Adrenal gland (tissue), 12 donors: ENCODE results near the gene SCYGR4. TPM values are rescaled to one million over a fixed set of nuclear protein-coding genes. Genes with fewer than 3 reads are reported as not detected.

Experiments
- DNase-seq, 7 donors: peaks; one replicate each; pipeline ENCODE4 v3.0.0-alpha.2; 2019 to 2020
- H3K27ac ChIP-seq, 5 donors: fragments of 200-600 bp; sonication (generic) in 4 of 5; 1 replicate in 3 of 5; 2 replicates in 2 of 5; pipeline versions ENCODE4 v1.5.1 to v1.8.0; 2016 to 2020; ENCODE audit warnings: mild to moderate bottlenecking in 1 of 5
- H3K27me3 ChIP-seq: fragments of 200-600 bp; 2 replicates; pipeline ENCODE4 v1.8.0; 2021
- H3K36me3 ChIP-seq, 2 donors: fragments of 200-600 bp; replicated peaks in 1 of 2; 1 replicate in 1 of 2; 2 replicates in 1 of 2; pipeline versions ENCODE4 v1.5.1 to v1.8.0; 2018 to 2022
- H3K4me1 ChIP-seq, 2 donors: fragments of 200-600 bp; replicated peaks in 1 of 2; 1 replicate in 1 of 2; 2 replicates in 1 of 2; pipeline versions ENCODE4 v1.5.1 to v1.8.0; 2018 to 2021
- H3K4me3 ChIP-seq, 4 donors: fragments of 200-600 bp; sonication (generic) in 3 of 4; one replicate each; pipeline ENCODE4 v1.5.1; 2016 to 2018
- H3K9me3 ChIP-seq, 3 donors: fragments of 200-600 bp; sonication (generic) in 1 of 3; replicated peaks in 1 of 3; 1 replicate in 2 of 3; 2 replicates in 1 of 3; pipeline versions ENCODE4 v1.5.1 to v1.8.0; 2016 to 2021
- CTCF ChIP-seq, 6 experiments: fragments of 450-650 bp in 4 of 6; fragments of 200-600 bp in 2 of 6; sonication (generic) in 1 of 6; IDR thresholded peaks; 1 replicate in 5 of 6; 2 replicates in 1 of 6; pipeline versions ENCODE4 v1.5.1 to v1.8.0; 2016 to 2021; ENCODE audit warnings: antibody characterized with exemption in 6 of 6, mild to moderate bottlenecking in 2 of 6, moderate library complexity in 1 of 6
- POLR2A ChIP-seq, 2 donors: fragments of 450-650 bp; IDR thresholded peaks; one replicate each; pipeline ENCODE4 v1.6.1; 2017; ENCODE audit warnings: antibody characterized with exemption in 2 of 2, mild to moderate bottlenecking in 2 of 2, moderate library complexity in 1 of 2
- WGBS, 4 donors: extraction: QIAGEN DNeasy Blood & Tissue Kit in 2 of 4; methylation state at CpG; one replicate each; pipeline versions ENCODE4 v1.1.5 to v1.1.7; 2013 to 2017; 5-methylcytosine and 5-hydroxymethylcytosine counted together
- intact Hi-C, 2 donors: fragments of 100-400 bp; cut with DNase I; formaldehyde crosslinking; loops; one replicate each; pipeline versions ENCODE4 v1.14.1 to v1.15.0; 2022 to 2023
- polyA plus RNA-seq, 3 donors: library from polyadenylated mRNA; stranded (reverse); fragments of 200-250 nt in 2 of 3; fragments of 350-450 nt in 1 of 3; fragmentation: Illumina TruSeq in 1 of 3; extraction: RNeasy Lipid Tissue Mini Kit (QIAGEN cat#74804) in 1 of 3; gene quantifications; one replicate each; pipeline ENCODE4 v1.2.3, GENCODE V29; 2013 to 2014
- total RNA-seq, 9 donors: library from RNA; depleted of rRNA in 4 of 9; stranded (reverse); fragments of >200 nt in 4 of 9; fragments of 120-200 nt in 1 of 9; fragmentation: NEBNext Ultra II Directional in 1 of 9; extraction: Animal tissue kit (Norgen Biotek cat#: 25700) in 1 of 9; gene quantifications; one replicate each; pipeline versions ENCODE4 v1.1.0 to v1.2.4, GENCODE V29; 2013 to 2023
- donor health status: healthy with polysubstance abuse.
- donor health status: Bipolar disorder and iron deficiency.
- donor health status: DM: yes; HTN: yes; CAD: no.
- donor health status: DM: no; HTN: no; CAD: no.
- donor health status: DM: no; HTN: no; CAD: no.
- donor health status: DM: yes; HTN: yes; CAD: no.

Gene SCYGR4
- total and polyA plus RNA-seq, 12 donors = not detected

DNA sequence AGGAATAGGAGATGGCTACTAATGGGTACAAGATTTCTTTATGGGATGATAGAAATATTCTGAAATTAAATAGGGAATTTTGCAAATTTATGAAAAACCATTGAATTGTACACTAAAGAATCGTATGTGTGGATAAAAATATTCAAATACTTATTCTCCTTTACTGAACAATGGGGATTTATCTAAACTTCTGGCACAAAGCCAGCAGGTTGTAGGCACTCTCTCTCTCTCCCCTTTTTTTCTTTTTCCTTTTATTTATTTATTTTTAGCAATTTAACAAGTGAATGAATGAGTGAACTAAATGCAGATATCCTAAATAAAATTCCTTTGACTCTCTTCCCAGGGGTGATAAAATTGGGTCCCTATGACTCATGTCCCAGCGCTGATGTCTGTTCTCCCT is 40.5 kb upstream of the SCYGR4 start:
- TF ChIP-seq CTCF (IDR thresholded peaks at IDR 0.05) (no peak), POLR2A (IDR thresholded peaks at IDR 0.05) (no peak)
- WGBS, 4 donors = 65 to 72% (median 70%) methylated on average over 2 of the region's 2 CpGs
- Histone ChIP-seq H3K4me1 (no peaks in the 10 kb centered on the region), H3K9me3 (no peaks in the 10 kb centered on the region), H3K4me3 (no peak overlapping the region), H3K27me3 (no peaks in the 10 kb centered on the region), H3K27ac (no peak overlapping the region), H3K36me3 (no peaks in the 10 kb centered on the region)
- DNase-seq = no peak
- intact Hi-C loops = no loop called here

- H3K36me3 ChIP-seq = no peaks in the 10 kb centered on the region
- TF ChIP-seq POLR2A (IDR thresholded peaks at IDR 0.05) (no peak), CTCF (IDR thresholded peaks at IDR 0.05) (no peak)
- no peak for DNase-seq
- H3K27me3 ChIP-seq = no peaks in the 10 kb centered on the region
- H3K9me3 ChIP-seq = no peaks in the 10 kb centered on the region
- H3K27ac ChIP-seq = no peak overlapping the region
- H3K4me1 ChIP-seq = no peaks in the 10 kb centered on the region
- 53 to 63% (median 57%) methylated on average over 2 of the region's 2 CpGs for WGBS, 4 donors
- no peak overlapping the region for H3K4me3 ChIP-seq
- intact Hi-C loops = no loop called here
Observed at GRCh38 chr2:227577555-227577954, 39.7 kb upstream of the SCYGR4 start.

DNA sequence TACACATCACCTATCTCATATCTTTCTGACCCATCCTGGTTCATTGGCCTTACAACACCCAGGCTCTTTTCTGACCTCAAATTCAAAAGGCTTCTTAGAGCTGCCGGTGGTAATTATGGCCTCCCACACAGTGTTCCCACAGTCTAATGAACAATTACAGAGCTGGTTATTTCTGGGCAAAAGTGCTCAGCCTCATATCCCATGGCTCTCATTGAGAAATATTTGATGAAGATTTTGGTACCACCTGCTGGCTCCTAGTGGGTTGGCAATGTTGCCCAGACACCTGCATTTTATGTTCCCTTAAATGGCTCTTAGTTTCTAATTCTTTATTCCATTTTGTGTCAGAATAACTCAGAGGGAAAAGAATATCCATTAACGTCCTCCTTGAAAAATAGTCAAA is 38.7 kb upstream of the SCYGR4 start:
- TF ChIP-seq CTCF (IDR thresholded peaks at IDR 0.05) = no peak
- no peak for TF ChIP-seq POLR2A (IDR thresholded peaks at IDR 0.05)
- WGBS, 4 donors = 61 to 83% (median 74%) methylated on average over 2 of the region's 2 CpGs
- no peaks in the 10 kb centered on the region for H3K4me1 ChIP-seq
- intact Hi-C loops = no loop called here
- DNase-seq = no peak
- no peaks in the 10 kb centered on the region for H3K9me3 ChIP-seq
- no peak overlapping the region for H3K27ac ChIP-seq
- no peaks in the 10 kb centered on the region for H3K36me3 ChIP-seq
- no peak overlapping the region for H3K4me3 ChIP-seq
- H3K27me3 ChIP-seq = no peaks in the 10 kb centered on the region

DNA sequence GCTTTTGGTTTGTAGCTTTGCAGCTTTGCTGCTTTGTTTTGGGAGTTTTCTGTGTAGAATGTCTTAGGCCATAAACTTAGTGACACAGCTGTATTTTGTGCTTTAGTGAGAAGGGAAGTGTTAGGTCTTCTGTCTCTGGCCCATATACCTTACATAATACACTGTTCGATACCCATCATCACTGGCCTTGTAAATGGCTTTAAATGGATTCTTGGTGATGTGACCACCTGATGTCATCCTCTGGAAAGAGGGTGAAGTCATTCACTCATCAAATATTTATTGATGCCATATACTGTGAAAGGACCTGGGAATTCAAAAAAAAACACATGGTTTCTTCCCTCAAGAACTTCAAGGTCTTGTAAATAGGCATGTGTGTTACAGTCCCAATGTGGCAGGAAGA is 37.5 kb upstream of the SCYGR4 start:
- intact Hi-C loops = no loop called here
- DNase-seq = no peak
- no peaks in the 10 kb centered on the region for H3K9me3 ChIP-seq
- no peaks in the 10 kb centered on the region for H3K36me3 ChIP-seq
- no peak overlapping the region for H3K27ac ChIP-seq
- TF ChIP-seq POLR2A (IDR thresholded peaks at IDR 0.05) (no peak), CTCF (IDR thresholded peaks at IDR 0.05) (no peak)
- whole genome bisulfite sequencing, 4 donors = 89 to 100% (median 97%) methylated on average over 1 of the region's 1 CpG
- H3K27me3 ChIP-seq = no peaks in the 10 kb centered on the region
- no peaks in the 10 kb centered on the region for H3K4me1 ChIP-seq
- H3K4me3 ChIP-seq = no peak overlapping the region
